ENCODE data around the gene KIF25.

DNA sequence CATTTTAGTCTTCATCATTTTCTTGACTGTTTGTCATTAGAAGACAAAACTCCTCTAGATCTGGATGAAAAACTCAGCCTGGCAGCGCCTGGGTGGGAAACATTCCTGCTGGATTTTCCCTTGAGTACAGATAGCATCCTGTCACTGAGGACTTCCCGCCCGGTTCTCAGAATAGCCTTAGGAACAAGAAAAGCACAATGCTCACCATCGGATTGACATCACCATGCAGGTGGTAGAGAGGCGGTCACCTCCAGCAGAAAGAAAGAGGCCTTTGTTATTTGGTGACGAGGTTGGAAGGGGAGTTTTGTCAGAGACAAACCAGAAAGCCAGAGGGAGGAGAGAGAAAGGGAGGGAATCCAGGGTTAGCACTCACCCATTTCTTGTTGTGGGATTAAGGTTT lies 39.8 kb downstream of the KIF25 start:
- TF ChIP-seq, protein P1, sequence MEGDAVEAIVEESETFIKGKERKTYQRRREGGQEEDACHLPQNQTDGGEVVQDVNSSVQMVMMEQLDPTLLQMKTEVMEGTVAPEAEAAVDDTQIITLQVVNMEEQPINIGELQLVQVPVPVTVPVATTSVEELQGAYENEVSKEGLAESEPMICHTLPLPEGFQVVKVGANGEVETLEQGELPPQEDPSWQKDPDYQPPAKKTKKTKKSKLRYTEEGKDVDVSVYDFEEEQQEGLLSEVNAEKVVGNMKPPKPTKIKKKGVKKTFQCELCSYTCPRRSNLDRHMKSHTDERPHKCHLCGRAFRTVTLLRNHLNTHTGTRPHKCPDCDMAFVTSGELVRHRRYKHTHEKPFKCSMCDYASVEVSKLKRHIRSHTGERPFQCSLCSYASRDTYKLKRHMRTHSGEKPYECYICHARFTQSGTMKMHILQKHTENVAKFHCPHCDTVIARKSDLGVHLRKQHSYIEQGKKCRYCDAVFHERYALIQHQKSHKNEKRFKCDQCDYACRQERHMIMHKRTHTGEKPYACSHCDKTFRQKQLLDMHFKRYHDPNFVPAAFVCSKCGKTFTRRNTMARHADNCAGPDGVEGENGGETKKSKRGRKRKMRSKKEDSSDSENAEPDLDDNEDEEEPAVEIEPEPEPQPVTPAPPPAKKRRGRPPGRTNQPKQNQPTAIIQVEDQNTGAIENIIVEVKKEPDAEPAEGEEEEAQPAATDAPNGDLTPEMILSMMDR (IDR thresholded peaks at IDR 0.05) = no peak
- TF ChIP-seq POLR2A (IDR thresholded peaks at IDR 0.05) = no peak
